RWPE1 (cell line): ENCODE measurements around the gene BLM.
"Not testable (repeated sequence)": the region's sequence is repeated elsewhere in the genome, so short reads cannot be mapped to it uniquely, and the experiment has no call there.

Experiments
- CTCF ChIA-PET: fragments of 350-600 bp; sonication (Branson Sonifier 250); formaldehyde crosslinking; extraction: SDS; loops from one replicate; lab custom pipeline; 2021; lab: Yijun Ruan, JAX
- POLR2A ChIA-PET: fragments of 400-600 bp; formaldehyde crosslinking; extraction: SDS; loops from one replicate; lab custom pipeline; 2020; ENCODE audit warnings: antibody characterized with exemption; ENCODE audit not compliant: low non-redundant PET; lab: Yijun Ruan, JAX
- DNase-seq: peaks from one replicate; pipeline ENCODE4 v3.0.0; 2012; ENCODE audit warnings: low spot score
- H3K27ac ChIP-seq: fragments of 450-650 bp; 2 replicates; pipeline ENCODE4 v1.5.1; 2017
- CTCF ChIP-seq: fragments of 450-650 bp; conservative IDR thresholded peaks from 2 replicates; pipeline ENCODE4 v1.5.1; 2017; ENCODE audit warnings: low read depth, mild to moderate bottlenecking

The BLM gene

GRCh38 chr15:90683876-90684275, 33.3 kb upstream of the BLM start:
- ChIA-PET CTCF (no interaction called here), POLR2A (no interaction called here)
- no peak for TF ChIP-seq CTCF
- no peak overlapping the region for H3K27ac ChIP-seq
- DNase-seq, result no peak

GRCh38 chr15:90684281-90684680, 32.9 kb upstream of the BLM start:
- no peak for DNase-seq
- H3K27ac ChIP-seq, result no peak overlapping the region
- TF ChIP-seq CTCF, result no peak
- CTCF ChIA-PET, result no interaction called here
- POLR2A ChIA-PET, result no interaction called here

- POLR2A ChIA-PET, result no interaction called here
- H3K27ac ChIP-seq, result no peak overlapping the region
- no peak for DNase-seq
- no peak for TF ChIP-seq CTCF
- CTCF ChIA-PET, result interaction anchor here (0.5 to 0.6 kb wide), 2 partner anchors 8 to 134 kb away, joined by 4 read pairs; no protein-coding TSS in a partner anchor
Measured at GRCh38 chr15:90685591-90686434, 31.3 kb upstream of the BLM start.

- ChIA-PET CTCF (interaction anchor here (0.7 kb wide), 1 partner anchor 21 kb away, joined by 3 read pairs; no protein-coding TSS in a partner anchor), POLR2A (no interaction called here)
- DNase-seq, result no peak
- no peak overlapping the region for H3K27ac ChIP-seq
- no peak for TF ChIP-seq CTCF
Measured at GRCh38 chr15:90686435-90687218, 30.5 kb upstream of the BLM start.

GRCh38 chr15:90689326-90689961, 27.7 kb upstream of the BLM start:
- POLR2A ChIA-PET, H3K27ac ChIP-seq, DNase-seq: not testable (repeated sequence)
- CTCF ChIA-PET, result interaction anchor here (0.6 to 0.9 kb wide), 3 partner anchors 13 to 96 kb away, joined by 3 to 5 read pairs (median 3); no protein-coding TSS in a partner anchor

- H3K27ac ChIP-seq, result no peak overlapping the region
- no peak for DNase-seq
- CTCF ChIA-PET, result no interaction called here
- POLR2A ChIA-PET, result no interaction called here
- no peak for TF ChIP-seq CTCF
Measured at GRCh38 chr15:90690585-90690984, 26.6 kb upstream of the BLM start.
